Effector CD4-positive, alpha-beta T cell (primary cell): ENCODE results near the gene OR8K3. TPM values are rescaled to one million over a fixed set of nuclear protein-coding genes. Genes with fewer than 3 reads are reported as not detected.

Experiments used
- DNase-seq: peaks from one replicate; pipeline ENCODE4 v3.0.0-alpha.2; 2020
- total RNA-seq: gene quantifications from one replicate; lab custom pipeline; 2026; lab: John Stamatoyannopoulos, UW

Gene OR8K3
- total RNA-seq = not detected

DNA sequence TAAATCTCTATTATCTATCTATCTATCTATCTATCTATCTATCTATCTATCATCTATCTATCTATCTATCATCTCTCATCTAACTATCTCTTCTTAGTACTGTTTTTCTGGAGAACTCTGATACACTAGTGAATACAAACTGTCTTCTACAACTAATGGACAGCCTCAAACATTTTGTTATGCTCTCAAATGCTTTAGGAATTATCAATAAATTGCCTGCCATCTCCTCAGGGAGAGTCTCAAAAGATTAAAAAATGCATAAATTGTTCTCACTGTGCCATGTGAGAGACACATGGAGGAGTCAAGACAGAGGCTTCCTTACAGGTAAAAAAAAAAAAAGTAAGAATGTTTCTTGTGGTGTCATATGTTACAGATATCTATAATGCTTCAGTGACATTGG lies at the start of gene OR8K3:
Gene OR8K3 (plus strand): TSS at position 301 of the 400 bp plus-strand sequence. CDS start 3,163 bp downstream, outside the sequence.
- DNase-seq = no peak

DNA sequence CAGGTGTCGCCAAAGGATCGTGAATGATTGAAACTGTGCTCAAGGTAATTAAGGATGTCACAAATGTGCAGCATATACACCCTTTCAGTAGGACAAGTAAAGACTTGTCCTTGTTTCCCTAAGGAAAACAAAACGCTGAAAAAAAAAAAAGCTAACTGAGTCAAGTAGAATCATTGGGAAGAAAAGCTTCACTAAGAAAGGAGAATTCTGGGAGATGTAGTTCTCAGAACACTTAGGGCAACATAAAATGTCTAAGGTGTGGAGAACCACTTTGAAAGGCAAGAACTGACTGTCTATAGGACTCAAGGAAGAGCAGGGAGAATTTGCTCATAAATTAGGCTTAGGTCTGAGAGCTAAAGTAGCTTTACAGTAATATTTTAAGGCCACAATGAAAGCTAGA lies 43.9 kb upstream of the OR8K3 start:
- no peak for DNase-seq

DNA sequence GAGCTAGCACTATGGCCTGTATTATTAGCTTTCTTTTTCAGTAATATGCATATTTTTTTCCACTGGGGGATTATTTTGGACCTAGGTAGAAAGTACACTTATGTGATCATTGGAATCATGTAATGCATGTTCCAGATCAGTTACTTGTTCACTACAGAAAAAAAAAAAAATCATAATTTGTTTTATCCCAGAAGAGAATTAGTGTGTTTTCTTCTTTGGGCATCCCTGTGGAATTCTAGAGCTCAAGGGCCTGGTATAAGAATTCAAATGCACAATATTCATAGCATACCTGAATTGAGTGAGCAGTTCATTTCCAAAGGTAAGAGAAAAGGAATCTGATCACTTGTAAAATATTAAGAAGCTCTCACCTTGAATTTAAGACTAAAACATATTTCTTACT lies 41.1 kb upstream of the OR8K3 start, which contains the start of gene OR5T1:
Gene OR5T1 (plus strand): TSS at position 301 of the 400 bp plus-strand sequence. CDS start 1,485 bp downstream, outside the sequence.
- no peak for DNase-seq

DNA sequence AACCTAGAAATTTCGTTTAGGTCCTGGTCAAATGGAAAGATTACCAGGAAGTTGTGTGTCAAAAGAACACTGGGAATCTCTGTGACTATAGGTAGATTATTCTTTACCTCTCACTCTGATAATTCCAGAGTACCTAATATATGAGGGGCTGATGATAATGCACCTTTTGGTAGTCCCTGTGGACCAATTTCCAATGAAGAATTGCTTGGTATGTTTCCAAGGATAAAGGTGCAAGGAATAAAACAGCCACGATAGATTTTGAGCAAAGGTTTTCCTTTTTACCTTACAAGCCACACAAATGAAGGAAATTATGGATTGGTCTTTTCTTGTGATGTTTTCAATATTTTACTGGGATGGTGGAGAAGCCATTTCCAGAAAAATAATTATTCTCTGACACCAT lies 22.8 kb upstream of the OR8K3 start, which contains the start of gene OR8H1:
Gene OR8H1 (minus strand): TSS at position 101 of the 400 bp plus-strand sequence. CDS start 1,192 bp downstream, outside the sequence.
- DNase-seq = no peak

DNA sequence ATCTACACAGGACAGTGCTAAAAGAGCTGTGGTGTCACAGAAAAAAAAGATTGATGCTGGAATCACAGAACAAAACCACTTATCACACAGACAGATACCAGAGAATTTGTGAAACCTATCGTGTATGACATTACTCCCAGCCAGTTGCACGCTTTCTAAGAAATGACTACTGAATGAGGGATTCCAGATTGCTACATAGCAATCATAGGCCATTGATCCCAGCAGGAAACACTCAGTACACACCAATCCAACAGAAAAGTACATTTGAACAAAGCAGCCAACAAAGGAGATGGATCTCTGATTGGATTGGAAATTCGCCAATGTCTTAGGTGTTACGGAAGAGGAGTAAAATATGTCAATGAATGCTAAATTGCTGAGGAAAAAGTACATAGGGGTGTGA lies 18.0 kb upstream of the OR8K3 start:
- DNase-seq = no peak

DNA sequence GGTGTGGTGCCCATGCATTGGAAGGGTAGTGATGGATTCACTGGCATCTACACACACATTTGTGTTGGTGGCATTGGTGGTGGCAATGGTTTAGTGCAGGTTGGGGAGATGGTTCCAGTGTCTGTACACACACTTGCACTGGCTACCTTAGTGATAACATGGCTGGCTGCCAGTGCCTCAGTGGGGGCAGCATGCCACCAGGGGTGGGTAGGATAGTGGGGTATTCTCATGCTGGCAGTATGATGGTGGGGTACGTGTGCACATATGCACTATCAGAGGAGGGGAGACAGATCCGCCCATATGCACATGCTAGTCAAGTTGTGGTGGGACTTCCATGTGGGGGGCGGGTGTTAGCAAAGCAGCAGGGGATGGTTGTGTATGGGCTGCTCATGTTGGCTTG lies 7.1 kb upstream of the OR8K3 start:
- no peak for DNase-seq

DNA sequence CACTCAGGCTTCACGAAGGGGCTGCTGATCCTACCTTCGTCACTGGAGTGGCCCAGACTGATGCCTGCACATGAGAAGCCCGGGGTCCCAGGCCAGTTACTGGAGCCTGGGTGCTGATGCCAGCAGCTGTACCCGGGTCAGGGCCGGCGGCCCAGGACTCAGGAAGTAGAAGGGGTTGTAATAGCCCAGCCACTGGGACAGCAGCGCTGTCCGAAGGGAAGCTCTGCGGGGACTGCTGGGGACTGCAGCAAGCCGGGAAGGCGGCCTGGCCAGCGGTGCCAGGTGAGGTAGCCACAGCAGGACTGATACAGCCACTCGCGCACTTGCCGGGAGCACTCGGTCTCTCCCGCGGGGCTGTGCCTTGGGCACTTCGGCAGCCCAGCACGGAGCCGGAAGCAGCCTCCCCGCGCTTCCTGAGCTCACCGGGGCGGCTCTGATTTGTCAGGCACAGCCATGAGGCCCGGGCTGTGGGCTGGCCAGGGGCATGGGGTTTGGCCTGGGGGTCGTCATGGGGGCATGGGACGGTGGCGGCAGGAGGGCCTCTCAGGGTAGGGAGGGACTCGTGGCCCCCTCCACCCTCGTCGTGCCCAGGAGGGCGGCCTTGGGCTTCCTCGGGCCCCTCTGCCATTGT lies 17.0 kb downstream of the OR8K3 start:
- no peak for DNase-seq

DNA sequence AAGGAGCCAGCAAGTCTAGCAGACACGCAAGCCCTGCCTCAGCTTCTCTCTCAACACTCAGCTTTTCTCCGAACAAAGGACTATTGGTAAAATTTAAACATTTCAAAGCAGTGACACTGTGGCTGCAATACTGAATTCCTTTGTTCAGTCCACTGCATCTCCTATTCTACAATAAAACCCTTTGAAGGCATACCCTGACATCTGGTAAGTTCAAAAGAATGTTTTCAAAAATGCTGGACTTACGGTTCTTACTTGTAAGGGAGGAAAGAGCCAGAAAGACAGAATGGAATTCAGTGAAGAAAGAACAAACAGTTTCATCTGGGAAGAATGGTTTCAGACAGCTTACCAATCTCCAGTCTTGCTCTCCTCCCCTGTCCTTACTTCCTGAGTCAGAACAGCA lies 18.2 kb downstream of the OR8K3 start:
- DNase-seq = no peak

DNA sequence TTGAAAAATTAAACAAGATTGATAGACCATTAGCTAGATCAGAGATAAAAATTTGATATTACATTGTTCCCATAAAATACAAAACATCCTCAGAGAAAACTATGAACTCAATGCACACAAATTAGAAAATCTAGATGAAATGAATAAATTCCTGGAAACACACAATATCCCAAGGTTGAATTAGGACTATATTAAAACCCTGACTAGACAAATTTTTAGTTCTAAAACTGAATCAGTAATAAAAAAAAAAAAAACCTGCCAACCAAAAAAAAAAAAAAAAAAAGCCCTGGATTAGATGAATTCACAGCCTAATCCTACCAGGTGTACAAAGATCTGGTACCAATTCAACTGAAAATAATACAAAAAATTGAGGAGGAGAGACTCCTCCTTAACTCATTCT lies 25.3 kb downstream of the OR8K3 start:
- no peak for DNase-seq

DNA sequence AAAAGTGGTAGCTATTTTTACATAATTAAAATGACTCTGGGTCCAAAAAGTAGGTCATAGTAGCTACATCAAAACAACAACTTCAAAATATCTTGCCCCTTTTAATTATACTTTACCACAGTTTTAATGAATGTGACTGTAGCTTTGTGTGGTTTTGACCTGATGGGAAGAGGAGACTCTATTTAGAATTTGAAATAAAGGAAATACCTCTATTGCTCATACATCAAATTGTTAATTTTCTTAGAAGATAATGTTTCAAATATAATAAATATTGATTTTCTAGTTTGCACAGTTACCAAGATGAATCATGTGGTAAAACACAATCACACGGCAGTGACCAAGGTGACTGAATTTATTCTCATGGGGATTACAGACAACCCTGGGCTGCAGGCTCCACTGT lies 30.8 kb downstream of the OR8K3 start, which contains the start of gene OR8K1:
Gene OR8K1 (plus strand): TSS at position 301 of the 400 bp plus-strand sequence. CDS start 0 bp downstream, at position 301.
- DNase-seq = no peak

DNA sequence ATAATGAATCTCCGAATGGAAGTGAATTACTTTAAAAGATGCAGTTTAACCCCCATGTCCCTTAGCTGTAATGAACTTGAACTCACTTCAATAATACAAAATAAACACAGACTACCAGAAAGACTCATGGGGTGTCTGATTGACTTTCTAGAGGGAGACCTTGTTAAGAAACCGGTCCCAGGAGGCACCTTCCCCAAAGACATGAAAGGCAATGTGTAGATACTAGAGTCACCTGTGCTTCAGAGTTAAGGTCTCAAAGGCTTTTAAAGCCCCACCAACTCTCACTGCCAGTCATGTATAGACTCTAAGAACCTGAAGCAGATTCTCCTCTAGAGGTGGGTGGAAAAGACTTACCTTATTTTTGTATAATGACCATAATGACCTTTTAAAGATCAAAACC lies 39.0 kb downstream of the OR8K3 start, which contains the start of gene OR8J1:
Gene OR8J1 (plus strand): TSS at position 301 of the 400 bp plus-strand sequence. CDS start 5,956 bp downstream, outside the sequence.
- DNase-seq = no peak
